ENCODE measurements around the gene ZAP70. TPM values are rescaled to one million over a fixed set of nuclear protein-coding genes. Genes with fewer than 3 reads are reported as not detected.

ZAP70 gene
- total and polyA plus RNA-seq, 2 of the 13 experiments (the other 11 are each of a cell fraction or from before 2014, with no cell fraction given): 0.51 to 4.0 TPM

- Histone ChIP-seq H3K4me2 (ENCODE audit: low read depth, low read length) (no peak overlapping the region), H3K4me3 (replicated peaks in 1 of 3; ENCODE audit: insufficient read depth in 1 of 3, low read depth in 2 of 3, low read length in 3 of 3) (no peak overlapping the region), H3K79me2 (ENCODE audit: insufficient read depth, low read length) (no peaks in the 10 kb centered on the region), H2AFZ (ENCODE audit: low read length) (no peak overlapping the region), H3K27ac (ENCODE audit: extremely low read length, insufficient read depth, low read length) (no peak overlapping the region), H3K9ac (ENCODE audit: insufficient read depth, low read depth, low read length) (no peak overlapping the region), H3K36me3 (replicated peaks in 1 of 2; ENCODE audit: control insufficient read depth in 1 of 2, insufficient read depth in 2 of 2, low read length in 2 of 2) (no peaks in the 10 kb centered on the region), H3K4me1 (ENCODE audit: insufficient read depth, low read length) (no peaks in the 10 kb centered on the region), H3K27me3 (ENCODE audit: control insufficient read depth in 1 of 2, insufficient read depth in 2 of 2, low read length in 2 of 2) (peaks cover 0 to 4% of the 10 kb centered on the region in 2 experiments; a peak in 2 of 5 replicates), H3K9me3 (ENCODE audit: low read length) (peaks cover 10% of the 10 kb centered on the region; the same call in 1 of the 2 replicates), H4K20me1 (ENCODE audit: insufficient read depth, low read length) (no peaks in the 10 kb centered on the region)
- intact Hi-C loops (cut with micrococcal nuclease; ENCODE audit: unreplicated experiment) (no loop called here), in situ Hi-C loops (cut with HindIII; ENCODE audit: extremely low pct_ligation_motif_present, low pct_unique_long_range_greater_than_20kb) (no loop called here)
- no TSS peak for BruUV-seq (replicated peaks)
- FAIRE-seq: peak; percentile 21
- DNase-seq (ENCODE audit: low spot score): no peak
- ChIA-PET POLR2A (no interaction called here), CTCF (ENCODE audit: low intra/inter-chr PET ratio, low total read pairs) (no interaction called here)
- TF ChIP-seq SMAD3 (CRISPR knock-in tag; IDR thresholded peaks at IDR 0.05) (no peak), ZNF12 (CRISPR knock-in tag; IDR thresholded peaks at IDR 0.05) (peak; percentile 61; the same call in 1 of the 2 replicates), RBAK (CRISPR knock-in tag; IDR thresholded peaks at IDR 0.05) (peak; percentile 92)
- 28% methylated on average over 4 of the region's 4 CpGs for WGBS (ENCODE audit: low lambda C conversion rate)
- no peak for ATAC-seq
These were observed 13.1 kb downstream of the ZAP70 start for GRCh38 chr2:97726261-97727064.

DNA sequence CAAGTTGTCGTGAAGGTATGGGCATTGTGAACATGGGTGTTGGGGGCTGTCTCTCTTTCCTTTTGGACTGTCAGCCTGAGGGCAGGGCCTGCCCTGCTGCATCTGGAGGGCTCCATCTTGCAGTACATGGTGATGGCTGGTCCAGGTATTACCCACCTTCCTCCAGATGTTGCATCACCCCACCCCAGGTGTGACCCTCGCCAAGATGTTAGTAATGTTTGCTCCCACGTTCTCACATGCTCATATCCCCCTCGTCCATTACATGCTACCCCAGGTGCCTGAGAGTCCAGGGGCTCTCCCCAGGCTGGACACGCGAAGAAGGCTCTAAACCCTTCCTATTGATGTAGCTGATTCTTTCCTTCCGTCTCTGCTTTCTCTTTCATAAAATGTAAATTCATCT, 13.9 kb downstream of the ZAP70 start:
- Histone ChIP-seq H3K36me3 (replicated peaks in 1 of 2; ENCODE audit: control insufficient read depth in 1 of 2, insufficient read depth in 2 of 2, low read length in 2 of 2) (no peaks in the 10 kb centered on the region), H3K4me2 (ENCODE audit: low read depth, low read length) (no peak overlapping the region), H2AFZ (ENCODE audit: low read length) (no peak overlapping the region), H3K79me2 (ENCODE audit: insufficient read depth, low read length) (no peaks in the 10 kb centered on the region), H3K27me3 (ENCODE audit: control insufficient read depth in 1 of 2, insufficient read depth in 2 of 2, low read length in 2 of 2) (peaks cover 0 to 6% of the 10 kb centered on the region in 2 experiments; a peak in 2 of 5 replicates), H3K27ac (ENCODE audit: extremely low read length, insufficient read depth, low read length) (no peak overlapping the region), H4K20me1 (ENCODE audit: insufficient read depth, low read length) (no peaks in the 10 kb centered on the region), H3K4me3 (replicated peaks in 1 of 3; ENCODE audit: insufficient read depth in 1 of 3, low read depth in 2 of 3, low read length in 3 of 3) (no peak overlapping the region), H3K4me1 (ENCODE audit: insufficient read depth, low read length) (no peaks in the 10 kb centered on the region), H3K9ac (ENCODE audit: insufficient read depth, low read depth, low read length) (no peak overlapping the region), H3K9me3 (ENCODE audit: low read length) (peaks cover 10% of the 10 kb centered on the region; the same call in 1 of the 2 replicates)
- DNase-seq (ENCODE audit: low spot score) (no peak), FAIRE-seq (no peak), ATAC-seq (no peak)
- intact Hi-C loops (cut with micrococcal nuclease; ENCODE audit: unreplicated experiment): no loop called here
- ChIA-PET CTCF (ENCODE audit: low intra/inter-chr PET ratio, low total read pairs) (no interaction called here), POLR2A (no interaction called here)
- TF ChIP-seq CEBPB (IDR thresholded peaks at IDR 0.05; ENCODE audit: borderline replicate concordance, low read depth, low read length): peak; percentile 62; the same call in 1 of the 2 replicates
- TF ChIP-seq ATF4 (CRISPR knock-in tag; IDR thresholded peaks at IDR 0.05): no peak
- WGBS (ENCODE audit: low lambda C conversion rate): 58% methylated on average over 7 of the region's 7 CpGs
- in situ Hi-C loops (cut with HindIII; ENCODE audit: extremely low pct_ligation_motif_present, low pct_unique_long_range_greater_than_20kb): no loop called here
- no TSS peak for BruUV-seq (replicated peaks)
